Activated naive CD4-positive, alpha-beta T cell treated with anti-CD3 and anti-CD28 coated beads for 36 hours (primary cell): ENCODE measurements around the gene ARID4B. TPM values are rescaled to one million over a fixed set of nuclear protein-coding genes. Genes with fewer than 3 reads are reported as not detected.
"Not testable (repeated sequence)": the region's sequence is repeated elsewhere in the genome, so short reads cannot be mapped to it uniquely, and the experiment has no call there.

Experiments
- CTCF ChIA-PET: fragments of 350-600 bp; sonication (Branson Sonifier 250); formaldehyde crosslinking; loops from one replicate; lab custom pipeline; 2021; ENCODE audit warnings: antibody characterized with exemption; lab: Charles Lee
- DNase-seq: peaks from one replicate; pipeline ENCODE4 v3.0.0-alpha.2; 2020
- H3K27ac Mint-ChIP-seq: one replicate; pipeline ENCODE4 v1.8.0; 2021; ENCODE audit warnings: mild to moderate bottlenecking, mixed read lengths
- H3K27me3 Mint-ChIP-seq: one replicate; pipeline ENCODE4 v1.8.0; 2021; ENCODE audit warnings: low read depth, mixed read lengths
- H3K36me3 Mint-ChIP-seq: one replicate; pipeline ENCODE4 v1.8.0; 2021; ENCODE audit warnings: low read depth, mixed read lengths
- H3K4me1 Mint-ChIP-seq: one replicate; pipeline ENCODE4 v1.8.0; 2021; ENCODE audit warnings: low read depth, mixed read lengths
- H3K4me3 Mint-ChIP-seq: one replicate; pipeline ENCODE4 v1.8.0; 2021; ENCODE audit warnings: mild to moderate bottlenecking, moderate library complexity, mixed read lengths
- H3K9me3 Mint-ChIP-seq: one replicate; pipeline ENCODE4 v1.8.0; 2021; ENCODE audit warnings: mixed read lengths
- intact Hi-C: fragments of 100-400 bp; cut with micrococcal nuclease; formaldehyde crosslinking; loops from one replicate; pipeline ENCODE4 v1.15.1; 2023
- total RNA-seq, 2 experiments: library from RNA; stranded (reverse); gene quantifications; one replicate each; pipeline ENCODE4 v1.2.3, GENCODE V29; 2021

ARID4B gene
- total RNA-seq, 2 experiments from 2014 or later: 39.9 to 43.8 TPM

DNA sequence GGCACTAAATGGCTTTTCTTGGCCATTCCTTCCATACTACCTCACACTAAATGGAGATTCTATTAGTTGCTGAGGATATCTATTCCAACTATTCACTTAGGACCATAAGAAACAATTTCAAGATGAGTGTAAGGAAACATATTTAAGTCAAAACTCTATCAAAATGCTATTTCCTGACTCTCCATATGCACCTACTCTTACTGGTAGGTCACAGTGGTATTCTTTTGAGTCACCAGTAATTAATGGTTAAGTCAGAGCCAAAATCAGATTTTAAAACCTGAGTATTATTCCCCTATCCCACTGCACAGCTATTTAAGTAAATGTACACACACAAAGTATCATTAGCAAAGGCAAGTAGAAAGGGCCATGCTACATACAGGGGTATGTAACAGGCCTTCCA lies 50.3 kb downstream of the ARID4B start:
- H3K4me1 Mint-ChIP-seq: peaks cover 69% of the 10 kb centered on the region
- H3K9me3 Mint-ChIP-seq: no peaks in the 10 kb centered on the region
- intact Hi-C loops: loop anchor here (2.0 to 5.0 kb wide), 2 partner anchors 19 to 70 kb away; no protein-coding TSS in a partner anchor
- CTCF ChIA-PET: interaction anchor here (0.6 kb wide), 1 partner anchor 303 kb away, joined by 3 read pairs; no protein-coding TSS in a partner anchor
- no peak overlapping the region for H3K4me3 Mint-ChIP-seq
- peaks cover 2% of the 10 kb centered on the region for H3K36me3 Mint-ChIP-seq
- H3K27me3 Mint-ChIP-seq: no peaks in the 10 kb centered on the region
- H3K27ac Mint-ChIP-seq: peak overlapping the region; percentile 55
- DNase-seq: no peak

DNA sequence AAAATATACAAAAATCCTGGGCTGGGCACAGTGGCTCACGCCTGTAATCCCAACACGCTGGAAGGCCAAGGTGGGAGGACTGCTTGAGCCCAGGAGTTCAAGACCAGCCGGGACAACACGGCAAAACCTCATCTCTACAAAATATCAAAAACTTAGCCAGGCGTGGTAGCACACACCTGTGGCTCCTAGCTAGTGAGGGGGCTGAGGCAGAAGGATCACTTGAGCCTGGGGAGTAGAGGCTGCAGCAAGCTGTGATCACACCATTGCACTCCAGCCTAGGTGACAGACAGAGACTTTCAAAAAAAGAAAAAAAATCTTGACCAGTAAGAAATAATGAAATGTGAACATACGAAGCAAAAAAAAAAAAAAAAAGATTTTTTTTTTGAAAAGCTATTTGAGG lies 52.1 kb downstream of the ARID4B start:
- Mint-ChIP-seq H3K9me3 (no peaks in the 10 kb centered on the region), H3K36me3 (peaks cover 2% of the 10 kb centered on the region), H3K4me3 (no peak overlapping the region), H3K4me1 (peaks cover 71% of the 10 kb centered on the region), H3K27me3 (no peaks in the 10 kb centered on the region), H3K27ac (peak overlapping the region; percentile 61)
- intact Hi-C loops: loop anchor here (2.0 to 5.0 kb wide), 3 partner anchors 23 to 91 kb away; partner anchors contain the start of gene TBCE
- CTCF ChIA-PET: interaction anchor here (0.6 to 2.0 kb wide), 9 partner anchors 9 to 655 kb away, joined by 3 to 7 read pairs (median 4); partner anchors contain the start of genes ARID4B and GGPS1
- no peak for DNase-seq

DNA sequence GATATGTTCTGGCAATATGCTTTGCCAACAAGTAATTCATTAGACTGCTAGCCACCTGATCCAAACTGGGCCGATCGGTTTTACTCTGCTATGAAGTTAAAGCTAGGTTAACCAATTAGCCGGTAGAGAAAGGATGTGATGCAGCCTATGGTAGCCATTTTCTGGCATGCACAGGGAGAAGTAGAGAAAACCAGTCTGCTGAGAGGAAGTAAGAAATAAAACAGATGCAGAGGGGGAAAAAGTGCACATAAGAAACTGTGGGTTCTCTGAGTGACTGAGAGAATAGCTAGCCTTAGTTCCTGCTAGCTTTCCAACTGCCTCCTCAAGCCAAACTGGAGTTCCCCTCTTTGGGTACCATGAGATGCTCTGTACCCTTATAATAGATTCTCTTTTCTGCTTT lies 52.8 kb downstream of the ARID4B start:
- Mint-ChIP-seq H3K9me3 (no peaks in the 10 kb centered on the region), H3K27me3 (no peaks in the 10 kb centered on the region), H3K36me3 (peaks cover 2% of the 10 kb centered on the region), H3K4me3 (no peak overlapping the region), H3K27ac (peak overlapping the region; percentile 61), H3K4me1 (peaks cover 72% of the 10 kb centered on the region)
- CTCF ChIA-PET: interaction anchor here (0.6 to 2.0 kb wide), 6 partner anchors 17 to 655 kb away, joined by 3 to 7 read pairs (median 4); no protein-coding TSS in a partner anchor
- peak; percentile 34 for DNase-seq
- intact Hi-C loops: loop anchor here (2.0 to 5.0 kb wide), 3 partner anchors 22 to 92 kb away; partner anchors contain the start of gene TBCE

DNA sequence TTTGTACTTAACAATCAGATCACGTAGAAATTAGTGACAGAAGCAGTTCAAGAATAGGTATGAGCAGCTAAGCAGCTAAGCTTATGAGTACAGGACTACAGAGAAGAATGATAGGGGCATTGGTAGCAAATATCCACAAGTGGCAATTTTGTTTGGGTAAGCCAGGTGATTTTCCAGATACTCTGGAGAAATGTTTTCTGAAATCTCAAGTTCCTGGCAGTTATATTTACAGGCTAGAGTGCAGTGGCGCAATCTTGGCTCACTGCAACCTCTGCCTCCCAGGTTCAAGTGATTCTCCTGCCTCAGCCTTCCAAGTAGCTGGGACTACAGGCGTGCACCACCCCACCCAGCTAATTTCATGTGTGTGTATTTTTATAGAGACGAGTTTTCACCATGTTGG lies 55.1 kb downstream of the ARID4B start:
- intact Hi-C loops: no loop called here
- no peak overlapping the region for H3K27ac Mint-ChIP-seq

DNA sequence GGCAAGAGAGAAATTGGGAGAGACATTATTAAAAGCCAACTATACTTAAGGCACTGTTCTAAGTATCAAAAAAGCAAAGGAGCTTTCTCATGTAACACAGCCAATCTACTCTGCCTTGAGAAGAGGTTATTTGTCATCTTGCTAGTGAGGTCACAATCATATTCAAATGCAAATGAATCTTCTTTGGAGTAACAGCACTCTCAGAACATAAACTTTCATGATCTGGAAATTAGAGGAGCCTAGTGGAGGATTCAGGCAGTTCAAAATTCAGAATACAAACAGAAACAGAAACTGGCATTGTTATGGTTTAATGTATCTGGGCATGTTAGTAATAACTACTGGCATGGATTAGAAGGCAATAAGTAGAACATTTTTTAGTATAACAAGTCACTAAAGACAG lies 57.4 kb downstream of the ARID4B start:
- Mint-ChIP-seq H3K36me3 (peaks cover 3% of the 10 kb centered on the region), H3K4me1 (peaks cover 65% of the 10 kb centered on the region), H3K4me3 (no peak overlapping the region), H3K27ac (peak overlapping the region; percentile 75), H3K9me3 (no peaks in the 10 kb centered on the region), H3K27me3 (no peaks in the 10 kb centered on the region)
- CTCF ChIA-PET: interaction anchor here (0.5 to 1.9 kb wide), 5 partner anchors 10 to 146 kb away, joined by 3 to 6 read pairs (median 4); no protein-coding TSS in a partner anchor
- intact Hi-C loops: loop anchor here (1.0 kb wide), 1 partner anchor 58 kb away; the partner anchor contains the start of genes ARID4B and GGPS1
- no peak for DNase-seq

More for the DNA sequence above, 55.1 kb downstream of the ARID4B start:
- DNase-seq: no peak
- peaks cover 5% of the 10 kb centered on the region for H3K36me3 Mint-ChIP-seq
- CTCF ChIA-PET: no interaction called here
- H3K9me3 Mint-ChIP-seq: no peaks in the 10 kb centered on the region
- H3K27me3 Mint-ChIP-seq: no peaks in the 10 kb centered on the region
- H3K4me3 Mint-ChIP-seq: no peak overlapping the region
- H3K4me1 Mint-ChIP-seq: peaks cover 68% of the 10 kb centered on the region

DNA sequence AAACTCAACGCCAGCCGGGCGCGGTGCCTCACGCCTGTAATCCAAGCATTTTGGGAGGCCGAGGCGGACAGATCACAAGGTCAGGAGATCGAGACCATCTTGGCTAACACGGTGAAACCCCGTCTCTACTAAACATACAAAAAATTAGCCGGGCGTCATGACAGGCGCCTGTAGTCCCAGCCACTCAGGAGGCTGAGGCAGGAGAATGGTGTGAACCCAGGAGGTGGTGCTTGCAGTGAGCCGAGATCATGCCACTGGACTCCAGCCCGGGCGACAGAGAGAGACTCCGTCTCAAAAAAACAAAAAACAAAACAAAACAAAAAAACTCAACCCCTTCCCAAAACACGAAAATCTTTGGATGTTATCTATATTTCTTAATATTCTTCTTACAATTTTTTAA lies 58.0 kb downstream of the ARID4B start:
- not testable (repeated sequence) for H3K27me3 Mint-ChIP-seq, H3K9me3 Mint-ChIP-seq, DNase-seq, H3K36me3 Mint-ChIP-seq, H3K27ac Mint-ChIP-seq, H3K4me3 Mint-ChIP-seq
- CTCF ChIA-PET: interaction anchor here (0.5 to 1.9 kb wide), 5 partner anchors 11 to 147 kb away, joined by 3 to 6 read pairs (median 3); no protein-coding TSS in a partner anchor
- peaks cover 61% of the 10 kb centered on the region for H3K4me1 Mint-ChIP-seq
- intact Hi-C loops: loop anchor here (1.0 kb wide), 1 partner anchor 58 kb away; the partner anchor contains the start of genes ARID4B and GGPS1

DNA sequence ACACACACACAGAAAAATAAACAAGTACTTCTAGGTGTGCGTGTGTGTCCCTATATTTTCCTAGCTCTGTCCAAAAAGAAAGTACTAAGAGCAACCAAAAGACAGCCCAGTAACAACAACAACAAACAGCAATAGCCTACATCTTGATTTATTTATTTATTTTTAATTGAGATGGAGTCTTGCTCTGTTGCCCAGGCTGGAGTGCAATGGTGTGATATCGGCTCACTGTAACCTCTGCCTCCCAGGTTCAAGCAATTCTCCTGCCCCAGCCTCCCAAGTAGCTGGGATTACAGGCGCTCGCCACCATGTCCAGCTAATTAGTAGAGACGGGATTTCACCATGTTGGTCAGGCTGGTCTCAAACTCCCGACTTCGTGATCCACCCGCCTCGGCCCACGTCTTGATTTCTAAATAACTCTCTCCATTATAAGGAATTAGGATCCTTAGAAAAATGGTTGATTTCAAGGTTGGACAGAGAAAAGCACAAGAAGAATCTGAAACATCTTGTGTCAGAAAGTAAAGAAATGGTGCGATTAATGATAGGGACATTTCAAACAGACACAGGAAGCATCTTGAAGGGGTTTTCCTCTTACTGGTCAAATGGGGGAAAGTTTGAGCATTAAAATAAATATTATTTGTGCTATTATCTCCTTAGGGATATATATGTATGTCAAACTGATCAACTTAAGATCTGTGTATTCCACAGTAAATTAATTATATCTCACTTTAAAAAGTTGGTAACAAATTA lies 59.4 kb downstream of the ARID4B start:
- DNase-seq: no peak
- CTCF ChIA-PET: interaction anchor here (0.7 to 1.0 kb wide), 2 partner anchors 11 to 148 kb away, joined by 3 read pairs; no protein-coding TSS in a partner anchor
- peaks cover 61% of the 10 kb centered on the region for H3K4me1 Mint-ChIP-seq
- intact Hi-C loops: no loop called here
- no peaks in the 10 kb centered on the region for H3K9me3 Mint-ChIP-seq
- no peaks in the 10 kb centered on the region for H3K27me3 Mint-ChIP-seq
- no peak overlapping the region for H3K27ac Mint-ChIP-seq
- no peak overlapping the region for H3K4me3 Mint-ChIP-seq
- H3K36me3 Mint-ChIP-seq: peaks cover 3% of the 10 kb centered on the region

DNA sequence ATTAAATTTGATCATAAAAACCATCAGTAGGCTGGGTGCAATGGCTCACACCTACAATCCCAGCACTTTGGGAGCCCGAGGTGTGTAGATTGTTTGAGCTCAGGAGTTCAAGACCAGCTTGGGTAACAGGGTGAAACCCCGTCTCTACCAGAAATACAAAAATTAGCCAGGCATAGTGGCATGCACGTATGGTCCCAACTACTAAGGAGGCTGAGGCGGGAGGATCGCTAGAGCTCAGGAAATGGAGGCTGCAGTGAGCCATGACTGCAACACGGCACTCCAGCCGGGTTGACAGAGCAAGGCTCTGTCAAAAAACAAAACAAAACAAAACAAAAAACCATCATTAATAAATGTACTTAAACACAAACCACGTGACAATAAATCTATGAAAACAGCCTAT lies 61.0 kb downstream of the ARID4B start:
- intact Hi-C loops: no loop called here
- Mint-ChIP-seq H3K4me1 (peaks cover 55% of the 10 kb centered on the region), H3K27ac (no peak overlapping the region), H3K4me3 (no peak overlapping the region), H3K9me3 (no peaks in the 10 kb centered on the region), H3K36me3 (peaks cover 3% of the 10 kb centered on the region), H3K27me3 (no peaks in the 10 kb centered on the region)
- CTCF ChIA-PET: interaction anchor here (0.6 to 0.8 kb wide), 2 partner anchors 8 to 9 kb away, joined by 3 read pairs; no protein-coding TSS in a partner anchor
- DNase-seq: no peak

DNA sequence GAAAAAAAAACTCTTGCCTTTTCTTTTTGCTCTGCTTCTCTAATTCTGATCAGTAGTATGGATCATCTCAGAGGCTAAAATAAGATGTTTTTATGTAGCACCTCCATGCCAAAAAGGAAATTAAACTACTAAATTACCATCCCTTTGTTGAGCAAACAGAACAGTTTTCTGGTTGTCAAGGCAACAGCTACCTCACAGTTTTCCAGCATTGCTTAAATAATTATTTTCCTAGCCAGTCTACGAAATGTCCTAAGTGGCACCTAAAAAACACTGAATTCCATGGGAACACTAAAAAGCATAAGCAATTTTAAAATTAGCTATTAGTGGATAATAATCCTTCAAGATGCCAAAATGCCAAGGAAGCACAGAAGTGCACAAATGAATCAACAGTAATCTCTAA lies 61.7 kb downstream of the ARID4B start:
- Mint-ChIP-seq H3K4me1 (peaks cover 56% of the 10 kb centered on the region), H3K9me3 (no peaks in the 10 kb centered on the region), H3K36me3 (peaks cover 3% of the 10 kb centered on the region), H3K27me3 (no peaks in the 10 kb centered on the region), H3K27ac (no peak overlapping the region), H3K4me3 (no peak overlapping the region)
- intact Hi-C loops: no loop called here
- CTCF ChIA-PET: interaction anchor here (0.8 kb wide), 1 partner anchor 10 kb away, joined by 3 read pairs; no protein-coding TSS in a partner anchor
- DNase-seq: no peak

DNA sequence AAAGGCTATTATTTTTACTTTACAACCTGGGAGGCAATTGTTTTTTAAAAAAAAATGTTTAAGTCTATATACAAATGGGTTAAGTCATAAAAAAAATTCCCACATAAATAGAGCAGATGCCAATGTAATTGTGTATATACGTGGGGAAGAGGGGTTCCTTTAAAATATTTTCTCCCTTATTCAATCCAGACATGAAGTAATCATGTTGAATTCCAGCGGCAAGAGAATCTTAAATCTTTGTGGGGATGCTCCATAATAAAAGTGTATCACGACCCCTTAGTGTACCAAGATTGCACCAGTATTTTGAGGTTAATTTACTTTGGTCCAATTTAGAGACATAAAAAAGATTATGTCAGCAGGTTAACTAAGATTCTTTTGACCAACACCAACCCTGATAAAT lies 62.1 kb downstream of the ARID4B start:
- no peak overlapping the region for H3K4me3 Mint-ChIP-seq
- H3K4me1 Mint-ChIP-seq: peaks cover 56% of the 10 kb centered on the region
- no peaks in the 10 kb centered on the region for H3K27me3 Mint-ChIP-seq
- peaks cover 3% of the 10 kb centered on the region for H3K36me3 Mint-ChIP-seq
- H3K9me3 Mint-ChIP-seq: no peaks in the 10 kb centered on the region
- intact Hi-C loops: no loop called here
- no peak for DNase-seq
- CTCF ChIA-PET: no interaction called here
- H3K27ac Mint-ChIP-seq: no peak overlapping the region

DNA sequence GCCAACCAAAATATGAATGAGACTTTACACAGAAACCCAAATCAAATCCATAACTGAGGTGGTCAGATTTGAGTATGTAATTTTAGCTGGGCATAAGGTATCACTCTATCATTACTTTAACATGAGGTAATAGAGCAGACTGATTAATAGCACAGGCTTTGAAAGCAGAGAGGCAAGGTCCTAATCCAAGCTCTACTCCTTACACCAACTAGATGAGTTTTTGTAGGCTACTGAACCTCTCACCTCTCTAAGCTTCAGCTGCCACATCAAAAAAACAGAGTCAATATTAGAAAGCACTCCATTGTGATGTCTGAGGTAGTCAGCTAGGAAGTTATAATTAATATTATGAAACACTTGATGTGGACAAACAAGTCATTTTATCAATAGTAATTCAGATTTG lies 63.7 kb downstream of the ARID4B start:
- Mint-ChIP-seq H3K4me1 (peaks cover 55% of the 10 kb centered on the region), H3K4me3 (no peak overlapping the region), H3K27ac (no peak overlapping the region), H3K27me3 (no peaks in the 10 kb centered on the region), H3K36me3 (peaks cover 5% of the 10 kb centered on the region), H3K9me3 (no peaks in the 10 kb centered on the region)
- CTCF ChIA-PET: interaction anchor here (0.6 kb wide), 1 partner anchor 754 kb away, joined by 3 read pairs; no protein-coding TSS in a partner anchor
- intact Hi-C loops: no loop called here
- no peak for DNase-seq

DNA sequence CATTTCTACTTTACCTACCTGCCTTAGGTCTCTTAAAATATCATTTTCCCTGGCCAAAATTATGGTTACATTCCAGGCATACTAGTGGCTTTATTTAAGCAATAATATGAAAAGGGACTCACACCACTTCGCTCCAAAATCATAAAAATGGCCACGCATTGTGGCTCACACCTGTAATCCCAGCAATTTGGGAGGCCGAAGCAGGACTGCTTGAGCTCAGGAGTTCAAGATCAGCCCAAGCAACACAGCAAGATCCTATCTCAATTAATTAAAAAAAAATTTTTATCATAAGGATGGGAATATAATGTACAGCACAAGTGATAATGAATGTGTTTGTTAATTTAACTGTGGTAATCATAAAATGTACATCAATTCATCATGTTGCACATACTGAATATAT lies 65.4 kb downstream of the ARID4B start:
- Mint-ChIP-seq H3K4me1 (peaks cover 61% of the 10 kb centered on the region), H3K27ac (no peak overlapping the region), H3K27me3 (no peaks in the 10 kb centered on the region), H3K4me3 (no peak overlapping the region), H3K36me3 (peaks cover 6% of the 10 kb centered on the region), H3K9me3 (no peaks in the 10 kb centered on the region)
- no peak for DNase-seq
- CTCF ChIA-PET: interaction anchor here (1.2 kb wide), 1 partner anchor 153 kb away, joined by 3 read pairs; no protein-coding TSS in a partner anchor
- intact Hi-C loops: no loop called here
